Renal cortex interstitium (tissue), 11 donors: ENCODE data around the gene TNS3. TPM values are rescaled to one million over a fixed set of nuclear protein-coding genes. Genes with fewer than 3 reads are reported as not detected.

Experiments used
- DNase-seq, 11 donors: peaks; one replicate each; pipeline ENCODE4 v3.0.0-alpha.2; 2013; ENCODE audit warnings: low read depth in 9 of 11, low spot score in 4 of 11; ENCODE audit errors: extremely low read depth in 1 of 11
- polyA plus RNA-seq, 3 donors: library from polyadenylated mRNA; unstranded; fragments of 120-200 nt; gene quantifications; one replicate each; pipeline ENCODE4 v1.2.1, GENCODE V29; 2013; ENCODE audit not compliant: insufficient read length in 3 of 3

Gene TNS3
- polyA plus RNA-seq, 3 donors: 88.3 to 97.2 (median 88.6) TPM

DNA sequence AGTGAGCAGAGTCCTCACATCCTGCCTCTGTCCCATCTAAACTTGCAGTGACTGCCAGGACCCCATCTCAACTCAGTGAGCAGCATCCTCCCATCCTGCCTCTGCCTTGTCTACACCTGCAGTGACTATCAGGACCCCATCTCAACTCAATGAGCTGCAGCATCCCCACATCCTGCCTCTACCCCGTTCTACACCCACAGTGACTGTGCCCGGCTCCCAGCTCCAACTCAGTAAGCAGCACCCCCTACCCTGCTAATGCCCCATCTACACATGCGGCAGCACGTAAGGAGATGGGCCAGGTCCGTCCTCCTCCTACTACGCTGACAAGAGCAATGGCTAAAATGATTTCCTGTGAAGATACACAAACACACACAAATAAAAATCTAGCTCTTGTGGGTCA lies 65.5 kb downstream of the TNS3 start:
- no peak for DNase-seq

DNA sequence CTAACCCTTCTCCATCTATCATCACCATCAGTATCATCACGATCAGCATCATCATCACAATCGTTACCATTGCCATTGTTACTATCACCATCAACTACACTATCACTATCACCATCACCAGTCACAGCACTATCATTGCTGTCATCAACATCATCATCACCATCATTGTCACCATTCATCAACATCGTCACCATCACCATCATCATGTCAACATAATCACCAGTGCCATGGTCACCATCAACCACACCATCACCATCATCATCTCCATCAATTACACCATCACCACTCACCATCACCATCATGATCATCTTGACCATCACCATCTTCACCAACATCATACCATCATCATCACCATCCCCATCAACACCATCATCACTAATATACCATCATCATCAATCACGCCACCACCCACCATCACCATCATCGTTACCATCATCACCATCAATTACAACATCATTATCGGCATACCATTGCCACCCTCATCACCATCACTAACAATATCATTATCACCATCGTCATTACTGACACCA lies 66.5 kb downstream of the TNS3 start:
- no peak for DNase-seq

GRCh38 chr7:47514818-47515217 lies 67.1 kb downstream of the TNS3 start:
- no peak for DNase-seq

DNA sequence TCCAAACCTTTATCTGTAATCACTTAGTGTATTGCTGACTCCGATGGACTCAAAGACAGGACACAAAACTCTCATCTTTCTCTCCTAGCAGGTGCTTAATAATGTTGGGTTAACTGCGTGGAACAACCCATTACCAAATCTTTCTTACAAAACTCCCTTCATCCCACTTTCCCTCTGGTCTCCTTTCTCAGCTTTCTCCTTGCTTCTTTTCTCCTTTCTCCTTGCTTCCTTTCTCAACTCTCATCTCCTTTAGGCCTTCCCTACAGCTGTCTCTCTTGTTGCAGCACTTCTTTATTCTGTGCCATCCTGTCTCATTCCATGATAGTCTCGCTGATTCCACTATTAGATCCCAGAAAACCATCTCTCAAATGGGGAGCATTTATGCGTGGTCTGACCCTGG lies 67.5 kb downstream of the TNS3 start:
- no peak for DNase-seq

GRCh38 chr7:47513741-47514241 lies 68.1 kb downstream of the TNS3 start:
- no peak for DNase-seq

GRCh38 chr7:47512481-47513176 lies 69.3 kb downstream of the TNS3 start:
- DNase-seq: no peak

DNA sequence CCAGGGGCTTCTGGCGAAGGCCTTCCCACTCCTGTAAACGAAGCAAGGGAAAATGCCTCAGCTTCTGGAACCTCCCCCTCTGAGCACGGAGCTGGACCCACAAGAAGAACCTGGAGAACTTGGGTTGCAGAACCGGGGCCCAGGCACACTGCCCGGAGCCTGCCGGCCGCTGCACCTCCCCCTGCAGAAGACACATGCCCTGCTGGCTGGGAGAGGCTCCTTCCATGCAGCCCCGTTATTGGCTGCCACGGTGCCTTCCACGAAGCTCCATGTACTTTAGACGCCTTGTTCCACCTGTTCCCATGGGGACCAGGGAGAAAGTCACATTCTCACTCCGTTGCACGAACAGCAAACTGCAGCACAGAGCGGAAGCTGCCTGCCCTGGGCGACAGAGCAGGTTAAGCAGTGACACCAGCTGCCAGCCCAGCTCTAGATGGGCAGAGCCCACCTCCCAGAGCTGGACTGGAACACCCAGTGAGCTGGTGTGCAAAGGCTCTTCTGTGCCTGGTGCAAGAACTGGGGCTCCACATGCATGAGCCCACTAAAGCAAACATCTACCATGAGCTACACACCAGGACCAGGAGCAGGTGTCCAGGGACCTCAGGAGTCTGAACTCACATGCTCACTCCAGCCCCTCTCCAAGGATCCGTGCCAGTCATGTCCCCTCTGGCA lies 70.1 kb downstream of the TNS3 start:
- DNase-seq: no peak

GRCh38 chr7:47510786-47511185 lies 71.1 kb downstream of the TNS3 start:
- DNase-seq: no peak

DNA sequence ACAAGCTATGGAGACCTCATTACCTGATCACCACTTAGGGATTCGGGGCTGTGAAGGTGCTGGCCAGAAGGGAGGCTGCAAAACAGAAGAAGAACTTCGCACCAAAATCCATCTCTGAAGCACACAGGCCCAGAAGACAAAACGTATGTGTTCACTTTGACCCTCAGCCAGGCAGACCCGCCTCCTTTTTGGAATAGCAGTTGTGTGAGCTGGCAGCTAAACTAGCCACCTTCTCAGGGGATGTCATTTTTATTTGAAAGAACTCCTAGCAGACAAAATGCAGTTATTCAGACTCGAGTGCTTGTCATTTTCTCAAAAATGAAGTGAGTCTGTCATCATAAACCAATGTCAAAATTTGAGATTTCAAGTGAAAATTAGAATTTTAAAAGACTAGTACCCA lies 71.7 kb downstream of the TNS3 start:
- DNase-seq: no peak

DNA sequence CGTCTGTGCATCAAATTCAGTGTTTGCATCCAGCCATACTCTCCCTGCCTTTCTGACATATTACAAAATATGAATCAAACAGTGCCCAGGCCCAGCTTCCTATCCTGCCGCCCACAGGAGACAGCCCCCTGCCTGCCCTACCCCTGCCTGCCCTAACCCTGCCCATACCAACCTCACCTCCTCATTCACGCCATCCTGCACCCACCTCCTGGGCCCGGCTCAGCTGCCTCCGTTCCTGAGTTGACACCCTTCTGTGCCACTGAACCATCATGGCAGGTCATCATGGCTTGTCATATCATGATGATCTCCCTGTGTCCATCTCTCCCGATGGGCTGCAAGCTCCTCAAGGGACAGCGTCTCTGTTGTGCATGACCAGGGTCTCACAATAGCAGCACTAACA lies 72.3 kb downstream of the TNS3 start:
- DNase-seq: no peak

- no peak for DNase-seq
These were observed 73.2 kb downstream of the TNS3 start for GRCh38 chr7:47508389-47509380.

DNA sequence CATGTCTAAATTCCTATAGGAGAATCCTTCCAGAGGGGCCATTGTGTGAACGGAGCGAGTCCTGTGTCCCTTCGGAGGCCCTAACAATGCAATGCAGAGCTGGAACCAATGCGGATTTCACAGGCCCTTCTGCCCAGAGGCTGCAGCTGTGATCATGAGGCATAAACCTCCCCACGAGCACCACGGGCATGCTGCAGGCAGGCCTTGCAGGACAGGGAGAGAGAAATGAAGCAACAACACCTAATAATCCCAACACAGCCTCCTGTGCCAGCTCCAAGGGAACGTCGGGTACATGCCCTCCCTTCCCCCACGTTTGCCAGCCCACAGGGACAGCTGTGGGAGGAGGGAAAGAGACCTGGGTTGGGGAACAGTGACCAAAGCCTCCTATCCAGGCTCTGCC lies 74.4 kb downstream of the TNS3 start:
- no peak for DNase-seq

DNA sequence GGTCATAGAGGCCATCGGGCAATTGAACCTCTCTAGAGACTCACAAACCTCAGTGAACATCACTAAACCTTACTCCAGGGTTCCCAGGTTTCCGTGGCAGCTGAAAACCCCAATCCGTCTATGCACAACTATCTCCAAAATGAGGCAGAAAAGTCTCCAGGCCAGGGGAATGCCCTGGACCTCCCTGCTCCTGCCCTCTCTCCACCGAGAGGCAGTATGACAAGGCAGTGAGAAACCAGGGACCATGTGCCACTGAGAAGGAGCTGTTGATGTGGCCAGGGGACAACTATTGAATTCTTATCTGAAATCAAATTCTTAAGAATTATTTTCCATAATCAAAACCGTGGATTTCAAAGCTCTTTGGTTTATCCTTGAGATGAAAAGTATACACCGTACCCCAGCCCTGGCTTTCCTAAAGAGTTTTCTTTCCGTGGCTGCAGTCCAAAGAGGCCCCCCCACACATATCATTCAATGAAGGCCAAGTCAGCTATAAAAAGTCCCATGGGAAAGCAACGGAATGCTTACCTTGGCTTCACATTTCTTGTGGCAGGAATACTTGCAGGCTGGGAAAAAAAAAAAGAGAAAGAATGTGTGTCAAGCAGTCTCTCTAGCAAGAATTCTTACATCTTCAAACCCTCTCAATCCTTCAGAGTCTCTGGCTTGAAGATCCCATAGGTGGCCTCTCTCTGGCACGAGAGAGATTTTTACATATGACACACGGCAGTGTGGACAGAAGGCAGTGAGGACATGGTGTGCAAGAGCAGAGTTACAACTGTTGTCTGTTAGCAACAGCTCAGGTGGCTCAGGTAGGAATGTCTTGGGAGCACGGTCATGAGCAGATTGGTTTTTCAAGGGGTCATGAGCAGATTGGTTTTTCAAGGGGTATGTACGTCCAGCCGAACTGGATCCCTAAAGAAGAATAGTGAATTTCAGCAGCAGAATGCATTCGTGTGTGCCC lies 75.2 kb downstream of the TNS3 start:
- DNase-seq: no peak

DNA sequence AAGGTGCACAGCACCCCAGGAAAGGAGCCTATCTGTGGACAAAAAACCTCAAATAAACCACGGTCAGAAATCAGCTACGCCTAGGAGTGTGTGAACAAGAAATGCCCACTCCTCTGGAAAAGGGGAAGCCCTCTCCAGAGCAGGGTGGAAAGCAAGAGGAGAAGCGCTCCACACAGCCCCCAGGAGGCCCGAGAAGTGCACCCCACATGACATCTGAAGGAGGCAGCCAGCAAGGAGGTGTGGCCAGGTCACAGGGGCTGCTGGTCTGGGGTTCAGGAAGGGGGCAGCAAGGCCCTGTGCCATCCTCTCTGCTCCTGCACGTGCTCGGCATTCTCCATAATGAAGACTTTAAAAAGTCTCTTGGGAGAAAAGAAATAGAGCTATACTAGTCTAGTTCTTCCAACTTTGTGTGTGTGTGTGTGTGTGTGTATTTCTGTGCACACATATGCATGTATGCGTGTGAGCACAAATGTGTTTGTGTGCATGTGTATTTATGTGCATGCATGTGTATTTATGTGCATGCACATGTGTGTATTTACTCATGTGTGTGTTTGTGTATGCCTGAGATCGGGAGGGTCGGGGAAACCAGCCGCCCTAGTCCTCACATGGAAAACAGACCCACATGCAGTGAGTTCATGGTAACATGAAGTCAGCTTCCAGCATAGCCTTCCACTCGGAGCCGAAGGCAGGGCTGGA lies 76.5 kb downstream of the TNS3 start:
- no peak for DNase-seq

GRCh38 chr7:47504551-47505311 lies 77.2 kb downstream of the TNS3 start:
- no peak for DNase-seq

- DNase-seq: no peak
These were observed 78.6 kb downstream of the TNS3 start for GRCh38 chr7:47503281-47503680.

- DNase-seq: no peak
These were observed 79.6 kb downstream of the TNS3 start for GRCh38 chr7:47502240-47502877.
